ENCODE data around the gene OGFRL1.

OGFRL1 gene

DNA sequence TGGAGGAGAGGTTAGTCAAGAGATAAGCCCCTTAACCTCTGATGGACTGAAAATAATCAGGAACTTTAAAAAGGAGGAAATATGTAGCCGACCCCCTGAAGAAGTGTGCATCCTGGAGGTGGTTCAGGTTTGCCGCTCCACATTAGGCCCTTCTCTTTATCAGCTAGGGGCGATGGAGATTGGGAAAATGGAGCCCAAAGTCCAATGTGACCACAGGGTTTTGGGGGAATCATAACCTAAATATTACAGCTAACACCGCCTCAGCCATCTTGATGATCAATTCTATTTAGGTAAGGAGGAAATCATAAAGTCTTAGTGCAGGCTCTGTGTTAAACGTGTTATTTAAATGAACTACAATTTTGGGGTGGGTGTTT is 1.2 kb downstream of the OGFRL1 start:
- TF ChIP-seq TOX (CRISPR knock-in tag; IDR thresholded peaks at IDR 0.05; ENCODE audit: borderline replicate concordance) (no peak), OSR1 (CRISPR knock-in tag; IDR thresholded peaks at IDR 0.05) (no peak), ESRRG (CRISPR knock-in tag; IDR thresholded peaks at IDR 0.05) (no peak), CSDC2 (CRISPR knock-in tag; IDR thresholded peaks at IDR 0.05) (no peak), ZC3H10 (CRISPR knock-in tag; IDR thresholded peaks at IDR 0.05) (no peak), ZNF565 (CRISPR knock-in tag; conservative IDR thresholded peaks at IDR 0.05; ENCODE audit: low read depth) (no peak), BACH2 (CRISPR knock-in tag; IDR thresholded peaks at IDR 0.05; ENCODE audit: borderline replicate concordance) (no peak)
- TF ChIP-seq, protein P1, sequence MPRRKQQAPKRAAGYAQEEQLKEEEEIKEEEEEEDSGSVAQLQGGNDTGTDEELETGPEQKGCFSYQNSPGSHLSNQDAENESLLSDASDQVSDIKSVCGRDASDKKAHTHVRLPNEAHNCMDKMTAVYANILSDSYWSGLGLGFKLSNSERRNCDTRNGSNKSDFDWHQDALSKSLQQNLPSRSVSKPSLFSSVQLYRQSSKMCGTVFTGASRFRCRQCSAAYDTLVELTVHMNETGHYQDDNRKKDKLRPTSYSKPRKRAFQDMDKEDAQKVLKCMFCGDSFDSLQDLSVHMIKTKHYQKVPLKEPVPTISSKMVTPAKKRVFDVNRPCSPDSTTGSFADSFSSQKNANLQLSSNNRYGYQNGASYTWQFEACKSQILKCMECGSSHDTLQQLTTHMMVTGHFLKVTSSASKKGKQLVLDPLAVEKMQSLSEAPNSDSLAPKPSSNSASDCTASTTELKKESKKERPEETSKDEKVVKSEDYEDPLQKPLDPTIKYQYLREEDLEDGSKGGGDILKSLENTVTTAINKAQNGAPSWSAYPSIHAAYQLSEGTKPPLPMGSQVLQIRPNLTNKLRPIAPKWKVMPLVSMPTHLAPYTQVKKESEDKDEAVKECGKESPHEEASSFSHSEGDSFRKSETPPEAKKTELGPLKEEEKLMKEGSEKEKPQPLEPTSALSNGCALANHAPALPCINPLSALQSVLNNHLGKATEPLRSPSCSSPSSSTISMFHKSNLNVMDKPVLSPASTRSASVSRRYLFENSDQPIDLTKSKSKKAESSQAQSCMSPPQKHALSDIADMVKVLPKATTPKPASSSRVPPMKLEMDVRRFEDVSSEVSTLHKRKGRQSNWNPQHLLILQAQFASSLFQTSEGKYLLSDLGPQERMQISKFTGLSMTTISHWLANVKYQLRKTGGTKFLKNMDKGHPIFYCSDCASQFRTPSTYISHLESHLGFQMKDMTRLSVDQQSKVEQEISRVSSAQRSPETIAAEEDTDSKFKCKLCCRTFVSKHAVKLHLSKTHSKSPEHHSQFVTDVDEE (CRISPR knock-in tag; IDR thresholded peaks at IDR 0.05) = no peak
- TF ChIP-seq, protein P2, sequence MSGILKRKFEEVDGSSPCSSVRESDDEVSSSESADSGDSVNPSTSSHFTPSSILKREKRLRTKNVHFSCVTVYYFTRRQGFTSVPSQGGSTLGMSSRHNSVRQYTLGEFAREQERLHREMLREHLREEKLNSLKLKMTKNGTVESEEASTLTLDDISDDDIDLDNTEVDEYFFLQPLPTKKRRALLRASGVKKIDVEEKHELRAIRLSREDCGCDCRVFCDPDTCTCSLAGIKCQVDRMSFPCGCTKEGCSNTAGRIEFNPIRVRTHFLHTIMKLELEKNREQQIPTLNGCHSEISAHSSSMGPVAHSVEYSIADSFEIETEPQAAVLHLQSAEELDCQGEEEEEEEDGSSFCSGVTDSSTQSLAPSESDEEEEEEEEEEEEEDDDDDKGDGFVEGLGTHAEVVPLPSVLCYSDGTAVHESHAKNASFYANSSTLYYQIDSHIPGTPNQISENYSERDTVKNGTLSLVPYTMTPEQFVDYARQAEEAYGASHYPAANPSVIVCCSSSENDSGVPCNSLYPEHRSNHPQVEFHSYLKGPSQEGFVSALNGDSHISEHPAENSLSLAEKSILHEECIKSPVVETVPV (CRISPR knock-in tag; IDR thresholded peaks at IDR 0.05) = no peak
- TF ChIP-seq, protein P3, sequence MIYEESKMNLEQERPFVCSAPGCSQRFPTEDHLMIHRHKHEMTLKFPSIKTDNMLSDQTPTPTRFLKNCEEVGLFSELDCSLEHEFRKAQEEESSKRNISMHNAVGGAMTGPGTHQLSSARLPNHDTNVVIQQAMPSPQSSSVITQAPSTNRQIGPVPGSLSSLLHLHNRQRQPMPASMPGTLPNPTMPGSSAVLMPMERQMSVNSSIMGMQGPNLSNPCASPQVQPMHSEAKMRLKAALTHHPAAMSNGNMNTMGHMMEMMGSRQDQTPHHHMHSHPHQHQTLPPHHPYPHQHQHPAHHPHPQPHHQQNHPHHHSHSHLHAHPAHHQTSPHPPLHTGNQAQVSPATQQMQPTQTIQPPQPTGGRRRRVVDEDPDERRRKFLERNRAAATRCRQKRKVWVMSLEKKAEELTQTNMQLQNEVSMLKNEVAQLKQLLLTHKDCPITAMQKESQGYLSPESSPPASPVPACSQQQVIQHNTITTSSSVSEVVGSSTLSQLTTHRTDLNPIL (CRISPR knock-in tag; IDR thresholded peaks at IDR 0.05; ENCODE audit: low read depth) = no peak
- no peak for ATAC-seq

DNA sequence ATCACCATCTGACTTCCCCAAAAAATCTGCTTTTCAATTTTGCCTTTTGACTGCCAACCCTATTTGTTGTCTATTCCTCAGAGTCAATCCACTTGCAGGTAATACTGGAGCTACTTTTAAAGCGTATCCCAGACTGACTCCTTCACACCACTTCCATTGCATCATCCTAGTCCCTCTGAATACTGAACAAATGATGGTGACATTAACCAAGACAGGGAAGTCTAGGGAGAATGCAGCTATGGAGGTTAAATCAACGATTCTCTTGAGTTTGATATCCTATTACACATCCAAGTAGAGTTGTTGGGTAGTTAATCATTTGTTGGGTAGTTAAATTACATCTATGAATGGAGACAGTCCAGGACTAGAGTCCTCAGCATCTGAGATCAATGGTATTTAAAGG is 2.0 kb downstream of the OGFRL1 start:
- no peak for TF ChIP-seq ZNF8 (CRISPR knock-in tag; IDR thresholded peaks at IDR 0.05)
- no peak for ATAC-seq

DNA sequence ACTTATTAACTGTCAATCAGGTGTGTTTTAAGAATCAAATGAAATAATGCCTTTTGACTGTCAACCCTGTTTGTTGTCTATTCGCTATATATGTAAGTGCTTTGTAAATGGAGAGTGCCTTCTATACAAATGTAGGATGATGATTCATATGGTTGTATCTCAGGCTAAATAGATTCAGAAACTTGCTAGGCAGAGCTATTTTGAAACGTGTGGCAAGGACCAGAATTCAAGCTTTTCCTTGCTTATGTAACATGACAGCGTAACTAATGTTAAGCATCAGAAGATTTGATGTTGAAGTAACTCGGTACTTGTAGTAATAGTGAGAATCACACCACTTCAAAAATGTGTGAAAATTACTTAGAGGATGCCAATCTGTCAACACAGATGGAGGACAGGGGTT is 3.4 kb downstream of the OGFRL1 start:
- ATAC-seq = no peak
- no peak for TF ChIP-seq OSR1 (CRISPR knock-in tag; IDR thresholded peaks at IDR 0.05)
- TF ChIP-seq TCF4 (CRISPR knock-in tag; IDR thresholded peaks at IDR 0.05; ENCODE audit: borderline replicate concordance) = no peak
- no peak for TF ChIP-seq BACH2 (CRISPR knock-in tag; IDR thresholded peaks at IDR 0.05; ENCODE audit: borderline replicate concordance)
- no peak for TF ChIP-seq PPARA (CRISPR knock-in tag; IDR thresholded peaks at IDR 0.05; ENCODE audit: borderline replicate concordance)
- no peak for TF ChIP-seq ESRRG (CRISPR knock-in tag; IDR thresholded peaks at IDR 0.05)
- TF ChIP-seq ZNF565 (CRISPR knock-in tag; conservative IDR thresholded peaks at IDR 0.05; ENCODE audit: low read depth) = no peak
- no peak for TF ChIP-seq GLIS3 (CRISPR knock-in tag; IDR thresholded peaks at IDR 0.05)
- TF ChIP-seq, protein P2 (CRISPR knock-in tag; IDR thresholded peaks at IDR 0.05) = no peak
- no peak for TF ChIP-seq ZNF70 (CRISPR knock-in tag; IDR thresholded peaks at IDR 0.05)
- TF ChIP-seq ZFP3 (CRISPR knock-in tag; IDR thresholded peaks at IDR 0.05) = no peak
- no peak for TF ChIP-seq ARNTL (CRISPR knock-in tag; IDR thresholded peaks at IDR 0.05; ENCODE audit: borderline replicate concordance, low read depth)

DNA sequence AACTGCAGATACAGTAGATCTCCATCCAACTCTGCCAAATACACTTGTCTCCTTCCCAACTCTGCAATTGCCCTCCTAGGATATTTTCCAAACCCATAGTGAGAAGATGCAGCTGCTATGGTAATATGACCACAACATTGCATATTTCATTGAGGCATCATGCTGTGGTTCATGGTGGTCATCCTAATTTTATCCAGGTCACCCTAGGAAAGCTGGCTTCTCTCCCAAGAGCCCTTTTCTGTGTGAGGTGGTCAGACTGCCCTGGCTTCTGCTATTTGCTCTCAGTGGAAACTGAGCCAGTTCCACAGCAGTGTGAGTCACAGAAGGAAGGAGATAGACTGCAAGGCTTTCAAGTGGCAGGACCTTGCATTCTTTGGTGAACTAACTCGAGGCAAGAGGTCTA is 5.5 kb downstream of the OGFRL1 start:
- TF ChIP-seq TCF4 (CRISPR knock-in tag; IDR thresholded peaks at IDR 0.05; ENCODE audit: borderline replicate concordance) (no peak), TOX (CRISPR knock-in tag; IDR thresholded peaks at IDR 0.05; ENCODE audit: borderline replicate concordance) (no peak), ZNF565 (CRISPR knock-in tag; conservative IDR thresholded peaks at IDR 0.05; ENCODE audit: low read depth) (no peak), ZFP3 (CRISPR knock-in tag; IDR thresholded peaks at IDR 0.05) (no peak), ZC3H10 (CRISPR knock-in tag; IDR thresholded peaks at IDR 0.05) (no peak), CSDC2 (CRISPR knock-in tag; IDR thresholded peaks at IDR 0.05) (no peak), GLIS3 (CRISPR knock-in tag; IDR thresholded peaks at IDR 0.05) (no peak), ARNTL (CRISPR knock-in tag; IDR thresholded peaks at IDR 0.05; ENCODE audit: borderline replicate concordance, low read depth) (no peak), ESRRG (CRISPR knock-in tag; IDR thresholded peaks at IDR 0.05) (no peak), RARB (CRISPR knock-in tag; IDR thresholded peaks at IDR 0.05) (no peak), SNAI2 (CRISPR knock-in tag; IDR thresholded peaks at IDR 0.05) (no peak)
- TF ChIP-seq, protein P4, sequence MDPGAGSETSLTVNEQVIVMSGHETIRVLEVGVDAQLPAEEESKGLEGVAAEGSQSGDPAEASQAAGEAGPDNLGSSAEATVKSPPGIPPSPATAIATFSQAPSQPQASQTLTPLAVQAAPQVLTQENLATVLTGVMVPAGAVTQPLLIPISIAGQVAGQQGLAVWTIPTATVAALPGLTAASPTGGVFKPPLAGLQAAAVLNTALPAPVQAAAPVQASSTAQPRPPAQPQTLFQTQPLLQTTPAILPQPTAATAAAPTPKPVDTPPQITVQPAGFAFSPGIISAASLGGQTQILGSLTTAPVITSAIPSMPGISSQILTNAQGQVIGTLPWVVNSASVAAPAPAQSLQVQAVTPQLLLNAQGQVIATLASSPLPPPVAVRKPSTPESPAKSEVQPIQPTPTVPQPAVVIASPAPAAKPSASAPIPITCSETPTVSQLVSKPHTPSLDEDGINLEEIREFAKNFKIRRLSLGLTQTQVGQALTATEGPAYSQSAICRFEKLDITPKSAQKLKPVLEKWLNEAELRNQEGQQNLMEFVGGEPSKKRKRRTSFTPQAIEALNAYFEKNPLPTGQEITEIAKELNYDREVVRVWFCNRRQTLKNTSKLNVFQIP (CRISPR knock-in tag; IDR thresholded peaks at IDR 0.05; ENCODE audit: borderline replicate concordance, low read depth) = no peak
- peak; percentile 82 for ATAC-seq

Measured in SK-N-SH treated with all-trans-retinoic acid at 6 μM for 48 hours (cell line).